Gastrocnemius medialis (tissue), 4 donors: ENCODE results near the gene TUFT1.

ENCODE experiments used
- POLR2A ChIP-seq, 2 donors: fragments of 450-650 bp; IDR thresholded peaks; one replicate each; pipeline ENCODE4 v1.6.1; 2017; ENCODE audit warnings: antibody characterized with exemption in 2 of 2, mild to moderate bottlenecking in 2 of 2, moderate library complexity in 2 of 2
- TF ChIP-seq, protein P1 (sequence below), 5 experiments: fragments of 450-650 bp in 3 of 5; fragments of 200-600 bp in 2 of 5; sonication (generic) in 2 of 5; IDR thresholded peaks in 4 of 5; conservative IDR thresholded peaks in 1 of 5; 1 replicate in 4 of 5; 2 replicates in 1 of 5; pipeline ENCODE4 v1.5.1; 2016 to 2019; ENCODE audit warnings: antibody characterized with exemption in 5 of 5, mild to moderate bottlenecking in 3 of 5, moderate library complexity in 3 of 5

DNA sequence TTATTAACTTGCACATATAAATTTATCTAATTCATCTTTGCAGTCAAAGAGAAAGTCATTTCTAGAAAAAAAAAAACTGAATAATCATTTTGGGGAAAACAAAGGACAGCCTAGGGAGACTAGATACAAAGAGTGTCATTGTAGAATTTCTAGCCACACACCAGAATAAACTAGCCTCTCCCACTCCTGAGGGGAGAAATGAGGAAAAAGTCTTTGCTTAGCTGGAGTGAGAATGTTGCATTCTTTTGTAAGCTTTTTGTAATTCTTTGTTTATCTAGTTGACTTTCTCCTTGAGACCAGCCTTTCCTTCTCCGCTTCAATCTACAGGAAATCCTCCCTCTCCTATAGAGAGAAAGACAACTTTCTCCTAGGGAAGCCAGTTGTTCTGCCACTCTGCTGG, 44.8 kb upstream of the TUFT1 start:
- TF ChIP-seq, protein P1, sequence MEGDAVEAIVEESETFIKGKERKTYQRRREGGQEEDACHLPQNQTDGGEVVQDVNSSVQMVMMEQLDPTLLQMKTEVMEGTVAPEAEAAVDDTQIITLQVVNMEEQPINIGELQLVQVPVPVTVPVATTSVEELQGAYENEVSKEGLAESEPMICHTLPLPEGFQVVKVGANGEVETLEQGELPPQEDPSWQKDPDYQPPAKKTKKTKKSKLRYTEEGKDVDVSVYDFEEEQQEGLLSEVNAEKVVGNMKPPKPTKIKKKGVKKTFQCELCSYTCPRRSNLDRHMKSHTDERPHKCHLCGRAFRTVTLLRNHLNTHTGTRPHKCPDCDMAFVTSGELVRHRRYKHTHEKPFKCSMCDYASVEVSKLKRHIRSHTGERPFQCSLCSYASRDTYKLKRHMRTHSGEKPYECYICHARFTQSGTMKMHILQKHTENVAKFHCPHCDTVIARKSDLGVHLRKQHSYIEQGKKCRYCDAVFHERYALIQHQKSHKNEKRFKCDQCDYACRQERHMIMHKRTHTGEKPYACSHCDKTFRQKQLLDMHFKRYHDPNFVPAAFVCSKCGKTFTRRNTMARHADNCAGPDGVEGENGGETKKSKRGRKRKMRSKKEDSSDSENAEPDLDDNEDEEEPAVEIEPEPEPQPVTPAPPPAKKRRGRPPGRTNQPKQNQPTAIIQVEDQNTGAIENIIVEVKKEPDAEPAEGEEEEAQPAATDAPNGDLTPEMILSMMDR (IDR thresholded peaks at IDR 0.05 in 4 of 5, conservative IDR thresholded peaks at IDR 0.05 in 1 of 5): no peak
- TF ChIP-seq POLR2A (IDR thresholded peaks at IDR 0.05): no peak
